Measurements from ENCODE around the gene PRTG.
"Not testable (repeated sequence)": the region's sequence is repeated elsewhere in the genome, so short reads cannot be mapped to it uniquely, and the experiment has no call there.

The PRTG gene

DNA sequence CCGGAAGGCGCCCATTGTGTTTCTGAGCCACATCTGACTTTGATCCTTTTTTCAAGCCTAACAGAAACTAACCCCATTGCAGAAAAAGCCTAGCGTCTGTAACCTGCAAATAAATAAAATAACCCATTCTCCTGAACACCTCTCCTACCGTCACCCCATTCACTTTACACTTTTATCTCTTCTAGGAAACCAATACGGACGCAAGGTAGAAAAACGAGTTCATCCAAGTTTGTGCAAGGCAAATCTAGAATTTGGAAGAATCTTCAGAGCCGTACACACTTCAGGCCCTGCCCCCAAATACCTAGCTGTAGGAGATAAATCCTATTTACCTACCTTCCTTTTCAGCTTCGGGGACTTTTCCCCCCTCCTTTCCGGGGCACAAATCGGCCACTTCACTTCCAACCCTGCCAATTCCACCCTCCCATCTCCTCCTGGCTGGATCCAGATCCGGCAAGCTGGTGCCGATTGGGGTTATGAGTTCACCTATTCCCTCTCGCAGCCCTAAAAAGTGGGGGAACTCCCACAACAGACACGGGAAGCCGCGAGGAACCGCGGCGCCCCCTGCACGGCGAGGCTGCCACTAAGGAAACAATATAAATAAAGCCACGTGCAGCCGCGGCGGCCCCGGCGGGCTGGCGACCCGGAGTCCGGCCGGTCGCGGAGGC lies 987 bp downstream of the PRTG start:
- DNase-seq: peak; percentile 36

DNA sequence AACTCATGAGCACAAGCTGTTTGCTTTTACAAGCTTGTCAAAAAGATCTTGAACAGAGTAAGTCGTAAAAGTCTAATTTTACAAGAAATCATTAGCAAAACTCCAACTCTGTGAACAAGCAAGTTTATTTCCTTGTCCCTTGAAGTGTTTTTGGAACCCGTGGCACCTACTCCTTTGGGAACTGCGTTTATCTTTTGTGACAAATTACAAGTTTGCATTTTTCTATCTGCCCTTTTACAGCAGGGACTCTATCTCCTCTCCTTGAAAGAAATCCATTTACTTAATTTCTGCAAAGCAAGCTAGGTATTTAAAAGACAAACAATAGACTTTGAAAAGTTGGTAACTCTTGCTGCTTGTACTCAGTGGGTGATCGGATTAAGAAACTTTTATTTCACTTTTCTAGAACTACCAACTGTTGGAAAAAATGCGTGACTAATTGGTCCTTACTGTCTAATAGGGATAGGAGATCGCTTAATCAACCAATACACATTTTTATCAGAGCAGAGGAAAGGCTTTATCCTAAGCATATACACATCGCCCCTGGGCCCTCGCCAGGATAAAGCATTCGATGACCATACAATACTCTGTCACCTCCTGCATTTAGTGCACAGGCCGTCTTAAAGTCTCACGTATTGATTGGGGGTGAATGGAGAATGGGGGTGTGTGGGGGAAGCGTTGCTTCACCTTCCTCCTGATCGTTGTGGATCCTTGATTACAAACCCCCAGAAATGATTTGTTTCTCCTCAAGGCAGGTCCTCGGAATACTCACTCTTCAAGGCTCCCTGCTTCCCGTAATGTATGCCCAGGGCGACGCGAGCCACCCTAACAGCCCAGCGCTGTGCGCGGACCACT lies 1.7 kb downstream of the PRTG start:
- peak; percentile 17 for DNase-seq

DNA sequence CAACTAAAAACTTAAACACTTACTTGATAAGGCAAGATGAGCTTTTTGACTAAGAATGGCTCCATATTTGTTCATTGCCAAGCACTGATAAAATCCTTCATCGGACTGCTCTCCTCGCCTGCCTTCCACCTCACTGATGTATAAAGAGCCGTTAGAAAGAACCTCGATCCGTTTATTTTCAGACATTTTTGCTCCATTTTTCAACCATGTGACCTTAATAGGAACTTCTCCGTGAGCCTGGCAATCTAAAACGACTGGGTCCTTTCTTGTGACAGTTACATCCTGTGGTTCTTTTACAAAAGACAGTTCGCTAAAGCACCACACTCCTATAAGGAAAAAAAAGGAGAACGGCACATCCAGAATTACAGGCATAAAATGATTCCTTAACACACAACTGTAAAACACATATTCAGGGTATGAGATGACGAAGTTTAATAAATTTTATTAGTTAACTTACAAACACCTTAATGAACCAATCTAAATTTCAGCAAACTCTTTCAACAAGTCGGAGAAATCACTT lies 2.5 kb downstream of the PRTG start:
- no peak for DNase-seq

GRCh38 chr15:55739641-55740040 lies 3.3 kb downstream of the PRTG start:
- DNase-seq: no peak

- no peak for DNase-seq
Measured at GRCh38 chr15:55738715-55739114, 4.2 kb downstream of the PRTG start.

DNA sequence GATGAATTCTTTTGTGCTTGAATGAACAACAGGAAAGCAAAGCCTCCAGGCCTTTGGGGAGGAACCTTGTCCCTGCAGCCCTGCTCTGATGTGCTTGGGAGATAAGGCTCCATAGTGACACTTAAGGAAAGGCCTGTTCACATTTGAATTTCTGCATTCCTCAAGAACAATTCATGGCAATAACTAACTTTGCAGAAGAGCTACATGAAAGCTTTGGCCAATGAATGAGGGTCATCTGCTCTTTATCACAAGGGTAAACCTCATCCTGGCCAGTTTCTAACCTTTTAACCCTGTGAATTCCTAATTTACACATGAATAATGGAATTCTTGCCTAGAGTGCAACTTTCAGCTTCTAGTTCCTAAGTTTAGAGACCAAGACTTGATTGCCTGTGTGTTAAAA lies 5.6 kb downstream of the PRTG start:
- no peak for DNase-seq

GRCh38 chr15:55736756-55737155 lies 6.2 kb downstream of the PRTG start:
- no peak for DNase-seq

DNA sequence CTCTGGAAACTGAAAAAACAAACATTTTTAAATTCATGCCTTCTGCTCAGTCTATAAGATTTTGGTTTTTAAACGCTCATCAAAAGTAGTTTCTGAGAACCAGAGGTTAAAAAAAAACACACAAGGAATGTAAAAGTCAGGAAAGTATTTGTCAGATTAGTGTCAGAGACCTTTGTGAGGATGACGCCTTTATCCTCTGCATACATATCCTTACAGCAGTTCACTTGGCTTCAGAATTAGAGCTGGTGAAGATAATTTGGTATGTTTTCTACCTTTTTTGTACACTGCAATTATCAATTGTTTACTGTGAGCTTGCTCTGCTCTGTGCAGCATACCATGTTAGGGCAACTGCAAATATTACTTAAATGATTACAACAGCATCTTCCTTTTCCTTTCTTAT lies 8.3 kb downstream of the PRTG start:
- DNase-seq: no peak

GRCh38 chr15:55733461-55733860 lies 9.5 kb downstream of the PRTG start:
- DNase-seq: not testable (repeated sequence)

GRCh38 chr15:55721554-55722185 lies 21.3 kb downstream of the PRTG start:
- DNase-seq: no peak

GRCh38 chr15:55715355-55716076 lies 27.4 kb downstream of the PRTG start:
- no peak for DNase-seq

GRCh38 chr15:55714064-55714463 lies 28.9 kb downstream of the PRTG start:
- DNase-seq: no peak

GRCh38 chr15:55712363-55712762 lies 30.6 kb downstream of the PRTG start:
- no peak for DNase-seq

GRCh38 chr15:55710286-55710685 lies 32.7 kb downstream of the PRTG start:
- no peak for DNase-seq

GRCh38 chr15:55709458-55709857 lies 33.5 kb downstream of the PRTG start:
- no peak for DNase-seq

DNA sequence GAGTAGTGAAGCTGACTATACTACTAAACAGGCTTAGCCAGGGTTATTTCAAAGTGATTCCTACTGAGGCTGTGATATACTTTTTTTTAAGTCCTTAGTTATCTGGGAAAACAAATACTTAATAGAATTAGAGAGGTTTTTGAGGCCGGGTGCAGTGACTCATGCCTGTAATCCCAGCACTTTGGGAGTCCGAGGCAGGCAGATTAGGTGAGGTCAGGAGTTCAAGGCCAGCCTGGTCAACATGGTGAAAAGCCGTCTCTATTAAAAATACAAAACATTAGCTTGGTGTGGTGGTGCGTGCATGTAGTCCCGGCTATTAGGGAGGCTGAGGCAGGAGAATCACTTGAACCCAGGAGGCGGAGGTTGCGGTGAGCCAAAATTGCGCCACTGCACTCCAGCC lies 34.2 kb downstream of the PRTG start:
- no peak for DNase-seq

DNA sequence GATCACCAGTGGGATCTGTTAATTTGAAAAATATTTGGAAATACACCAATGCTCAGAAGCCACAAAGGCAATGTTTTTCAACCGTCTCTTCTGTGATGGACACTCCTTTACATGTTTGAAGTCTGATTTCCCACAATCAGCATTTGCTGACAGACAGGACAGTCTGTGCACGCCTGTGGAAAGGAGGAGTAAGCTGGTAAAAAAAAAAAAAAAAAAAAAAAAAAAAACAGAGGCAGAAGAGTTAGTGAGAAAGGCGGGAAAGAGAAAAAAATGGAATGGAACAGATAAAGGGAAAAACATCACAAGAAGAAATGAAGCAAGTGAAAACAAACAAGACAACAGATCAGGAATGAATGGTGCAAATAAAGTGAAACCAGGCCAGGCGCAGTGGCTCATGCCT lies 35.0 kb downstream of the PRTG start:
- DNase-seq: no peak

- no peak for DNase-seq
Measured at GRCh38 chr15:55707518-55707917, 35.4 kb downstream of the PRTG start.

GRCh38 chr15:55703873-55704301 lies 39.1 kb downstream of the PRTG start:
- no peak for DNase-seq

DNA sequence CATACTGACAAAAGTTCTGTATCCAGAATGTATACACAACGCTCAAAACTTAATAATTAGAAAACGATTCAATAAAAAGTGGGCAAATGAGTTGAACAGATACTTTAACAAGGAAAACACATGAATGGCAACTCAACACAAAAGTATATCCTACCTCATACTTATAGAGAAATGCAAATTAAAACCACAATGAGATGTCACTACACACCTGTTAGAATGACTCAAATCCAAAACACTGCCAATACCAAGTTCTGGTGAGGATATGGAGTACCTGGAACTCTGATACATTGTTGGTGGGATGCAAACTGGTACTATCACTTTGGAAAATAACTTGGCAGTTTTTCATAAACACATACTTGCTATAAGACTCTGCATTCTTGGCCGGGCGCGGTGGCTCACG lies 42.1 kb downstream of the PRTG start:
- DNase-seq: no peak

GRCh38 chr15:55698653-55699052 lies 44.3 kb downstream of the PRTG start:
- no peak for DNase-seq

GRCh38 chr15:55696221-55696620 lies 46.7 kb downstream of the PRTG start:
- DNase-seq: no peak

DNA sequence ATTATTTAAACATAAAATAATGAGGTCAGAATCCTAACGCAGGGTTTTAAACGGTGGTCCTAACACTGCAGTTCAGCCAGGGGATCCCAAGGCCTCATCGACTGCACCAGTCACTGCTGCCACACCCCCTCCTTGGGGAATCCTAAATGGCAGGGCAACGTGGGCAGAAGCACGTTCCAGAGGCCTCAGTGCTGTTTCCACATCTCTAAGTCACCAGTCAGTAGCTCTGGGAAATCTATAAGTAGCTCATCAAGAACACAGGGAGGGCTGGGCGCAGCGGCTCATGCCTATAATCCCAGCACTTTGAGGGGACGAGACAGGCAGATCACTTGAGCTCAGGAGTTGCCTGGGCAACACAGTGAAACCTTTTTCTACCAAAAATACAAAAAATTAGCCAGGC lies 47.5 kb downstream of the PRTG start:
- peak; percentile 62 for DNase-seq
